ENCODE results near the gene TMCO6. TPM values are rescaled to one million over a fixed set of nuclear protein-coding genes. Genes with fewer than 3 reads are reported as not detected.
"Not testable (repeated sequence)": the region's sequence is repeated elsewhere in the genome, so short reads cannot be mapped to it uniquely, and the experiment has no call there.

Gene TMCO6
- 10 to 100 TPM; 39.2 to 43.7 TPM for total RNA-seq

DNA sequence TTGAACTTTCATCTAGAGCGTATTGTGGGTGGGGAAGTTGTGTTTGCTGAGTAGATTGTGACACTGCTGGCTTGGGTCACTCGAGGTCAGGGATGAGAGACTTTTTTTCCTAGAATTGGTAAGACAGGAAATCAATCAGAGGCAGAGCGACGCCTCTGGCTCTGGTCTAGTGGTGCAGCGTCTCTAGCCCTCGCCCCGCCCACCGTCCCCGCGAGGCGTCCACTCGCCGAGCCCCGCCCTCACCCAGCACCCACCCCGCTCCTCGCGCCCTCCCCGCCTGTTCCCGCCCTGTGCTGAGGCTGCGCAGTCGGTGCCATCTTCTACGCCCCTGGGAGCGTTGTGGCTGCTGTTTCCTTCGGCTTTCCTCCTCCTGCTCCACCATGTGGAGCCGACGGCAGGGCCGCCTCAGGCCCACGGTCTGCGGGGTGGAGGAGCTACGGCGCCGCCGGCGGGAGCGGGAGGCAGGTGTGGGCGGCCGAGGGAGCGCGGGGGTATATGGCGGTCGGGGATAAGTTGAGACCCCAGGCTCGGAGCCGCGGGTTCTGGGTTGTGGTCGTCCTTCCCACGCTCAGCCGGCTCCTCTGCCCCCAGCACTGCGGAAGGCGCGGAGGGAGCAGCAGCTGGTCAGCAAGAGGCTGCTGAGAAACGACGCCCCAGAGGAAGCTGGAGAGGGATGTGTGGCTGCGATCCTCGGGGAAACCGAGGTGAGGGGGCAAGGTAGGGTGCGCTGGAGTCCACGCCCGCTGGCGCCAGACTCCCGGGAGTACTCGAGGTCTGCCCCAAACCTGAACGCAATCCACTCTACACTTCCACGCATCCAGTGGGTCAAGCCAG, at the start of gene TMCO6:
Gene TMCO6 (plus strand): TSS at position 304 of the 834 bp plus-strand sequence. CDS start 77 bp downstream, at position 381.
- Mint-ChIP-seq H3K27me3 (peaks cover 3% of the 10 kb centered on the region), H3K36me3 (peaks cover 4% of the 10 kb centered on the region), H3K9me3 (no peaks in the 10 kb centered on the region), H3K4me1 (peaks cover 30% of the 10 kb centered on the region), H3K4me3 (peak within 1 kb of the TSS; percentile 90), H3K27ac (peak within 1 kb of the TSS; percentile 81)
- POLR2A ChIA-PET, result interaction anchor here (0.7 to 2.2 kb wide), 9 partner anchors 8 to 283 kb away, joined by 3 to 16 read pairs (median 5); partner anchors contain the start of genes ANKHD1, EIF4EBP3, HARS1 and IK
- peak; percentile 93 for ATAC-seq (ENCODE audit: low read depth)
- peak; percentile 98 for DNase-seq

GRCh38 chr5:140590861-140591260, 48.4 kb upstream of the TMCO6 start:
- no peak overlapping the region for H3K4me3 Mint-ChIP-seq
- no peaks in the 10 kb centered on the region for H3K36me3 Mint-ChIP-seq
- POLR2A ChIA-PET, result no interaction called here
- no peaks in the 10 kb centered on the region for H3K4me1 Mint-ChIP-seq
- no peak overlapping the region for H3K27ac Mint-ChIP-seq
- H3K27me3 Mint-ChIP-seq, result peaks cover 16% of the 10 kb centered on the region
- ATAC-seq (ENCODE audit: low read depth), result no peak
- H3K9me3 Mint-ChIP-seq, result no peaks in the 10 kb centered on the region
- DNase-seq, result no peak

GRCh38 chr5:140591747-140592372, 47.4 kb upstream of the TMCO6 start:
- ATAC-seq (ENCODE audit: low read depth), result no peak
- Mint-ChIP-seq H3K4me1 (no peaks in the 10 kb centered on the region), H3K27ac (no peak overlapping the region), H3K27me3 (peaks cover 8% of the 10 kb centered on the region), H3K36me3 (no peaks in the 10 kb centered on the region), H3K9me3 (no peaks in the 10 kb centered on the region), H3K4me3 (no peak overlapping the region)
- POLR2A ChIA-PET, result no interaction called here
- no peak for DNase-seq

DNA sequence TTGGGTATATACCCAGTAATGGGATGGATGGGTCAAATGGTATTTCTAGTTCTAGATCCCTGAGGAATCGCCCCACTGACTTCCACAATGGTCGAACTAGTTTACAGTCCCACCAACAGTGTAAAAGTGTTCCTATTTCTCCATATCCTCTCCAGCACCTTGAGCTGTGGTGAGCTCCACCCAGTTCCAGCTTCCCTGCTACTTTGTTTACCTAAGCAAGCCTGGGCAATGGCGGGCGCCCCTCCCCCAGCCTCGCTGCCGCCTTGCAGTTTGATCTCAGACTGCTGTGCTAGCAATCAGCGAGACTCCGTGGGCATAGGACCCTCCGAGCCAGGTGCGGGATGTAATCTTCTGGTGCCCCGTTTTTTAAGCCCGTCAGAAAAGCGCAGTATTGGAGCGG, 46.2 kb upstream of the TMCO6 start:
- H3K36me3 Mint-ChIP-seq; H3K27ac Mint-ChIP-seq; DNase-seq; H3K4me1 Mint-ChIP-seq; H3K9me3 Mint-ChIP-seq; ATAC-seq (ENCODE audit: low read depth); H3K27me3 Mint-ChIP-seq; POLR2A ChIA-PET; H3K4me3 Mint-ChIP-seq: not testable (repeated sequence)

DNA sequence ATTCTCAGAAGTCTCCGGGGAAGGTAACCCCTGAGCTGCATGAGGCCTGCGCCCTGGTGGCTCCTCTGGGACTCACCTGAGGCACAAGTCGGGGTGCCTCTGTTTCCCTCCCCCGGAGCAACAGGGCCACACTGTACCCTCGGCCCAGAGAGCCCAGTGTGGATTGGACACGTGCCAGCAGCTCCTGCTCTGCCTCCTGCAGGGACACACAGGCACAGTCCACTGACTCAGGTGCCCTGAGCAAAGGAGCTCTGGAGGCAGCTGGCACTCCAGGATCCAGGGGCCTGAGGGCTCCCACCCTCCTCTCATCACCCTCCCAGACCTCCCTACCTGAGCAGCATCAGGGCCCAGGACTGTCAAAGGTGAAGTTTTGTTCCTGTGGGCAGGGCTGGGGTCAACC, 45.1 kb upstream of the TMCO6 start:
- H3K27me3 Mint-ChIP-seq, result peaks cover 5% of the 10 kb centered on the region
- H3K36me3 Mint-ChIP-seq, result no peaks in the 10 kb centered on the region
- no peak for ATAC-seq (ENCODE audit: low read depth)
- H3K4me3 Mint-ChIP-seq, result no peak overlapping the region
- no peak overlapping the region for H3K27ac Mint-ChIP-seq
- no peaks in the 10 kb centered on the region for H3K9me3 Mint-ChIP-seq
- H3K4me1 Mint-ChIP-seq, result no peaks in the 10 kb centered on the region
- POLR2A ChIA-PET, result no interaction called here
- no peak for DNase-seq

- DNase-seq (no peak), ATAC-seq (ENCODE audit: low read depth) (no peak)
- POLR2A ChIA-PET, result no interaction called here
- Mint-ChIP-seq H3K4me3 (no peak overlapping the region), H3K4me1 (no peaks in the 10 kb centered on the region), H3K36me3 (no peaks in the 10 kb centered on the region), H3K27ac (no peak overlapping the region), H3K27me3 (peaks cover 5% of the 10 kb centered on the region), H3K9me3 (no peaks in the 10 kb centered on the region)
These were observed 43.5 kb upstream of the TMCO6 start for GRCh38 chr5:140595538-140596300.

DNA sequence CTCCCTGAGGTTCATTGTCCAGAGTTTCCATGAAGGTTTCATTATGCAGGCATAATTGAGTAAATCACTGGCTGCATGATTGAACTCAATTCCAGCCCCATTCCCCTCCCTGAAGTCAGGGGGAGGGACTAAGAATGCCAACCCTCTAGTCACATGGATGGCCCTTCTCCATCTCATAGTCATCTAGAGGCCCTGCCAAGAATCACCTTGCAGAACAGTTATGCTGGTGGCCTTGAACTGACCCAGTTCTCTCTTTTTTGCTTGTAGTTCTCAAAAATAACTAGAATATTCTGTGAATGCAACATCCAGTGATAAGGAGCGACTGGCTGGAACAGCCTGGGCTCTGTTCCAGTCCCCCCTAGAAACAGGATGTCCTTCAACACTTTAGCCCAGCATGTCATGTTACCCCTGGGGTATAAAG, 42.9 kb upstream of the TMCO6 start:
- DNase-seq (no peak), ATAC-seq (ENCODE audit: low read depth) (no peak)
- no peaks in the 10 kb centered on the region for H3K9me3 Mint-ChIP-seq
- H3K36me3 Mint-ChIP-seq, result no peaks in the 10 kb centered on the region
- H3K4me1 Mint-ChIP-seq, result no peaks in the 10 kb centered on the region
- no peak overlapping the region for H3K4me3 Mint-ChIP-seq
- peaks cover 5% of the 10 kb centered on the region for H3K27me3 Mint-ChIP-seq
- POLR2A ChIA-PET, result no interaction called here
- no peak overlapping the region for H3K27ac Mint-ChIP-seq

GRCh38 chr5:140598836-140599235, 40.4 kb upstream of the TMCO6 start:
- Mint-ChIP-seq H3K36me3 (no peaks in the 10 kb centered on the region), H3K27me3 (peaks cover 5% of the 10 kb centered on the region), H3K4me1 (no peaks in the 10 kb centered on the region), H3K27ac (no peak overlapping the region), H3K9me3 (no peaks in the 10 kb centered on the region), H3K4me3 (no peak overlapping the region)
- ATAC-seq (ENCODE audit: low read depth) (no peak), DNase-seq (no peak)
- POLR2A ChIA-PET, result no interaction called here

DNA sequence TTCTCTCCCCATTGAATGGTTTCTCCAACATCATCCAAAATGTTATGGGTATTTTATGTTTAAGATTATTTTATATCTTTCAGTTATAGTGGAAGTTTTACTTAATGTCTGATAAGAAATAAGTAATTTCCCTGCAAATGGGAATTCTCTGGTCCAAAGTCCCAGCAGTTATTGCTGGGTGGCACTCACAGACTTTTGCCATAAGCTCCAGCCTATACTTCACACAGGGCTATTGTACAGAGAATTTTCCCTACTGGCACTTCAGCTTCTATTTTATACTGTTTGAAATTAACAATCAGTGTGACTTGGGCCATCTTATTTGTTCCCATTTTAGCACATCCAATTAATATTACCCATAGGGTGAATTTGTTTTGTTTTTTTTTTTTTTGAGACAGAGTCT, 39.2 kb upstream of the TMCO6 start:
- no peak for DNase-seq
- Mint-ChIP-seq H3K4me3 (no peak overlapping the region), H3K9me3 (no peaks in the 10 kb centered on the region), H3K36me3 (no peaks in the 10 kb centered on the region), H3K4me1 (no peaks in the 10 kb centered on the region), H3K27me3 (peaks cover 10% of the 10 kb centered on the region), H3K27ac (no peak overlapping the region)
- no peak for ATAC-seq (ENCODE audit: low read depth)
- POLR2A ChIA-PET, result no interaction called here

DNA sequence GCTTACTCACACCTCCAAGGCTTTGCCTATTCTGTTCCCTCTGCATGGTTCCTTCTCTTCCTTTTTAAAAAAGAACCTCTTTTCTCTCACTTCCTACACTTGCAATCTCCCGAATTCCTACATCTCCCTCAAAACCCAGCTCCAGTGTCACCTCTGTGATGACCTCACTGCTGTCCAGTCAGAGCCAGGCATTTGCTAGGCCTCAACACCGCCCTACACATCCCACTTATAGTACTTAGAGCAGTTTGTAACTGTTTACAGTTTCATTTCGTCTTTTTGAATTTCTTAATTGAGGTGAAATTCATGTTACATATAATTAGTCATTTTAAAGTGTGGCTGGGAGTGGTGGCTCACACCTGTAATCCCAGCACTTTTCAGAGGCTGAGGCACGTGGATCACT, 37.1 kb upstream of the TMCO6 start:
- POLR2A ChIA-PET, result no interaction called here
- no peak for ATAC-seq (ENCODE audit: low read depth)
- Mint-ChIP-seq H3K4me3 (no peak overlapping the region), H3K27me3 (peaks cover 12% of the 10 kb centered on the region), H3K4me1 (no peaks in the 10 kb centered on the region), H3K36me3 (no peaks in the 10 kb centered on the region), H3K9me3 (no peaks in the 10 kb centered on the region), H3K27ac (no peak overlapping the region)
- no peak for DNase-seq

DNA sequence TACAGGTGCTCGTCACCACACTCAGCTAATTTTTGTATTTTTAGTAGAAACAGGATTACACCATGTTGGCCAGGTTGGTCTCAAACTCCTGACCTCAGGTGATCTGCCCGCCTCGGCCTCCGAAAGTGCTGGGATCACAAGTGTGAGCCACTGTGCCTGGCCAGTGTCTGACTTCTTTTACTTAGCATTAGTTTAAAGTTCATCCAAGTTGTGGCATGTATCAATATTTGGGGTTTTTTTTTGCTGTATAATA, 35.9 kb upstream of the TMCO6 start:
- DNase-seq; POLR2A ChIA-PET; H3K9me3 Mint-ChIP-seq; H3K4me1 Mint-ChIP-seq; H3K27ac Mint-ChIP-seq; H3K4me3 Mint-ChIP-seq; H3K36me3 Mint-ChIP-seq; ATAC-seq (ENCODE audit: low read depth): not testable (repeated sequence)
- peaks cover 13% of the 10 kb centered on the region for H3K27me3 Mint-ChIP-seq

DNA sequence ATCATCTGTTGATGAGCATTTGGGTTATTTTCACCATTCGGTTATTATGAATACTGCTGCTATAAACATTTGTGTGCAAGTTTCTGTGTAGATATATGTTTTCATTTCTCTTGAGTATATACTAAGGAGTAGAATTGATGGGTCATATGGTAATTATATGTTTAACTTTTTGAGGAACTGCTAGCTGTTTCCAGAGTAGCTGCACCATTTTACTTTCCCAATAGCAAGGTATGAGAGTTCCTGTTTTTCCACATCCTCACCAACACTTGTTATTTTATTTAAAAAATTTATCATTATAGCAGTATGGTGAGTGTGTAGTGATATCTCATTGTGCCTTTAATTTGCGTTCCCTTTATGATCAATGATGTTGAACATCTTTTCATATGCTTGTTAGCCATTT, 35.5 kb upstream of the TMCO6 start:
- POLR2A ChIA-PET, result no interaction called here
- Mint-ChIP-seq H3K36me3 (no peaks in the 10 kb centered on the region), H3K27ac (no peak overlapping the region), H3K27me3 (peaks cover 14% of the 10 kb centered on the region), H3K4me1 (no peaks in the 10 kb centered on the region), H3K4me3 (no peak overlapping the region), H3K9me3 (no peaks in the 10 kb centered on the region)
- DNase-seq (no peak), ATAC-seq (ENCODE audit: low read depth) (no peak)

GRCh38 chr5:140605879-140606278, 33.4 kb upstream of the TMCO6 start:
- POLR2A ChIA-PET, result no interaction called here
- H3K36me3 Mint-ChIP-seq, result no peaks in the 10 kb centered on the region
- no peak for ATAC-seq (ENCODE audit: low read depth)
- H3K27ac Mint-ChIP-seq, result no peak overlapping the region
- H3K4me3 Mint-ChIP-seq, result no peak overlapping the region
- H3K9me3 Mint-ChIP-seq, result no peaks in the 10 kb centered on the region
- peaks cover 25% of the 10 kb centered on the region for H3K27me3 Mint-ChIP-seq
- peaks cover 4% of the 10 kb centered on the region for H3K4me1 Mint-ChIP-seq
- no peak for DNase-seq

GRCh38 chr5:140607031-140607430, 32.2 kb upstream of the TMCO6 start:
- no peaks in the 10 kb centered on the region for H3K9me3 Mint-ChIP-seq
- peaks cover 25% of the 10 kb centered on the region for H3K27me3 Mint-ChIP-seq
- H3K27ac Mint-ChIP-seq, result no peak overlapping the region
- no peak overlapping the region for H3K4me3 Mint-ChIP-seq
- DNase-seq (no peak), ATAC-seq (ENCODE audit: low read depth) (no peak)
- POLR2A ChIA-PET, result no interaction called here
- H3K36me3 Mint-ChIP-seq, result no peaks in the 10 kb centered on the region
- peaks cover 12% of the 10 kb centered on the region for H3K4me1 Mint-ChIP-seq

Measured in activated naive CD8-positive, alpha-beta T cell treated with anti-CD3 and anti-CD28 coated beads, Interleukin-2, amount 10 ng/mL, durations not matched to agents 7 days and 5 days (primary cell).